GM21529 (cell line): ENCODE data around the gene DCANP1.

Experiments used
- ATAC-seq: cut with Tn5 transposase; IDR thresholded peaks from one replicate; pipeline ENCODE4 v1.9.1; 2021; ENCODE audit not compliant: unreplicated experiment

DCANP1 gene

DNA sequence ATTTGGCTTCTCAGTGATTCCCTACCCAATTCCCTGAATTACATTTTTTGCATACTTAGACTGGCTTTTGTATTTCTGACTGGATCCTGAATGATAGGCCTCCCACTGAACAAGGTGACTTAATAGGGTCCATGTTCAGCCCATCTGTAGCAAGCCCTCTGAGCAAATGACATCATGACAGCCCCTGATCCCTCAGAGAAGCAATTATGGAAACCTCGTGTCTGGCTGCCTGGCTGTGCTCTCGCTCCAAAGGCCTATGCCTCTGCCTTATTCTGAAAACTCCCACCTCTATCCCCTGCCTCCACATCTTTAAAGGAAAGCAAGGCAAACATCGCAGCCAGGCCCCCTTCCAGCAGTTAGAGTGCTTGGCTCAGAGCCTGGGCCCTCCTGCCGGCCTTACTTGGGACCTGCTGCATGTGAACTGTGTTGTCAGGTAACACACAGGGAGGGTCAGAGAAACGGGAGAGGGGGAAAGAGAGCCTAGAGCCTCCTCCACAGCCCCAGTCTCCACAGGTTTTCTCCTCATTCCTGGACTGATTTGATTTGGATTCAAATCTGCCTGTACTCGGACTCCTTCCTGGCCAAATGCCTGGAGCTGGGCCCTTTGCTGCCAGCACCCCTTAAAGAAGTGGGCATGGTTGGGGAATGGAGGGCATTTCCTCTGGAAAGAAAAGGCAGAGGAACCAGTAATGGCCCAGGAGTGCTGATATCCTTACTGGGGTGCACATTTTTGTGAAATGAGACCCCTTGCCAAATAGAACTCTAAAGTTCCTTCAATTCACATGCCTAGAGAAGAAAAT lies 3.8 kb downstream of the DCANP1 start:
- no peak for ATAC-seq

DNA sequence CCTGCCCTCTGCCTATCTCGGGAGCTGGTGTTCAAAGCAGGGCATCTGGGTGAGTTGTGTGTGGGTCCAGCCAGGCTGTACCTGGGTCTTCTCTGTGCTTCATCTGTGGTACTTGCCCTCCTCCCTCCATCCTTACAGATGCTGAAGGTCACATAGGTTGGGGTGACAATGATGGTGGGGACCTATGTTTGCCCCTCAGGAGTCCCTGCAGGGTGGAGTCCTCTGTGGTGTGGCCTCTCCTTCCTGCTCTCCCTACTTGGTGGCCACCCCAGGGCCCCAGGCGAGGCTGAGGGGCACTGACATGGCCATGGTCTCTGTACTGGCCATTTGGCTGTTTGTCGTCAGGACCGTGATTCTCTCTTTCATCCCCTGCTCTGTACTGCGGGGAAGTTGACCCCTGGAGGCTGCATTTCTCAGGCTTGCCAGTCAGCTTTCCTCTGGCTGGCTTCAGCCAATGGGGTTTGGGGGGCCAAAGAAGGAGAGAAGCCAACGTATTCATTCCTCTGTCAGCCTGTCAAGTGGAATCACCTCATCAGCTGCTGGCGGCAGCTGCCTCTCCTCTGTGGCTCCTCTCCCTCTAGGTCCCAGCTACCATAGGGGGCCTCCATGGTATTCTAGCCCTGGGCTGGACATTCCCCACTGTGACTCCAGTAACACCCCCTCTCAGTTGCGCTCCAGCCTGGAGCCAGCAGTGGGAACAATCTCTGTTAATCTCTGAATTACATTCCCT lies 4.6 kb downstream of the DCANP1 start:
- no peak for ATAC-seq

DNA sequence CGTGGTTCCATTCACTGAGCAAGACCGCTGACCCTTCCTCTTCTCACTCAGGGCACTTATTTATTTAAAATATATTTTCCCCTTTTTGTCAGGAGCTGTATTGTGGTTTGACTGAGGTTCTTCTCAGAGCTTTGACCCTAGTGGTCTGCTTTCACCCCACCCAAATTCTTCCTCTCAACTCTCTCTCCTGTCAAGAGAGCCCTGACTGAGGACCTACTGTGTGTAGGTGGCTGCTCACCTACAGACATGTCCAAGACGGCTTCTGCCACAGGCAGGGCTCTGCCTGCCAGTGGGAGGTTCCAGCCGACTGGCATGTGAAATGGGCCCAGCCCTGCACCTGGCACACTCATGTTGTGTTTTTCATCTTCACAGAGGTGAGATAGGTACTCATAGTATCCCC lies 5.2 kb downstream of the DCANP1 start:
- ATAC-seq = no peak

GRCh38 chr5:135441350-135441831 lies 5.8 kb downstream of the DCANP1 start:
- no peak for ATAC-seq

DNA sequence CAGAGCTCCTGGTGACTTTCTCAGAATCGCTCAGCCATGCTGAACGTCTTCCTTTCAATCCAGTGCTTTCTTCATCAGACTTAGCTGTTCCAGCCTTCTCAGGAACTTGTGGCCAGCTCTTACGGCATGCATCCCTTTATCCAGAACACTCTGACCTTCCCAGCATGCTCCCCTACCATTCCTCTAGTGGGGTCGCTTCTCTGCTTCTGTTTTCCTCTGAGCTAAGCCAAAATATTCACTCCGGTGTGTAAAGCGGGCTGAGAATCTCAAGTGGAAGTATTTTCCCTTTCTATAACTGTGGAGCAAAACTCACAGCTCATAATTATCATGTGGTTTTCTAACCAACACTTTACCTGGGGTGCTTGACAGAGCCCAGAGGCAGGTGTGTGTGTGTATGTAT lies 6.2 kb downstream of the DCANP1 start:
- no peak for ATAC-seq

DNA sequence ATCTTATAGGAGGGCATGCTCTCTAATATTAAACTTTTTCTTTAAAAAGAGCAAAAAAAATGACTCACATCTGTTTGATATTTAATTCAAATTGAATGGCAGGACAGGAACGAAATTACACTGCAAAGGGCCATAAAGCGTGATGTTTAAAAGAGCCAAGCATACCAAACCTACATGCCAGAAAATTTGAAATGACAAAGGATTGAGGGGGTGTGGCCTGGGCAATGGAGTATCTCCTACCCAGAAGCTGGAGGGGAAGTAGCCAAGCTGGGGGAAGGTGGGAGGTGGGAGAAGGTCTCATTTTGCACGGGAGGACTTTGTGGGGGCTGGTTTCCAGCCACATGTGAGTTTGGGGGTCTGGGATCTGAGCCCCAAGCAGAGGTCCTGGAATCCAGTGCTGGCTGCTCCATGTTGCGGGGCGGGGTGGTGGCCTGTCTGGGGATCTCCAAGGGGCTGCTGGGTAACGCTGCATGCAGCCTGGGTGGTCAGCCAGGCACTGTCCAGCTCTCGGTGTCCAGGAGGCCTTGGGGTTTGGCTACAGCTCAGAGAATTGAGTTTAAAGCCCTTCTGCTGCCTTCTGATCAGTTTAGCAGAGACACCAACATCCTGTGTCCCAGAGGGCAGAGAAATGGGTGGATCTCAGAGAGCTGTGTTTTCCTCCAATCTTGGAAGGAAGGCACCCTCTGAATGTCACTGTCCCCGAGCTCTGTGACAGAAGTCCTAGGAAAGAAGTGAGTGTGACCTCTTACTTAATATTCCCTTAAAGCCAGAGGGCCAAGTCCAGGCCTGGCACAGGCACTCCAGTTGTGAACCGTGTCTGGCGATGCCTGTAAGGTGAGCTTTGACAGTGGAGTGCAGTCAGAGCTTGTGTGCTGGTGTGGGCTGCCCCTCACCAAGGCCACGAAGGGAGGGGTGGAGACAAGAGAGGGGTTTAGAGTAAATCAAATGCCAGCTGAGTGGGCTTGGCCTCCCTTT lies 7.6 kb downstream of the DCANP1 start:
- ATAC-seq = no peak

DNA sequence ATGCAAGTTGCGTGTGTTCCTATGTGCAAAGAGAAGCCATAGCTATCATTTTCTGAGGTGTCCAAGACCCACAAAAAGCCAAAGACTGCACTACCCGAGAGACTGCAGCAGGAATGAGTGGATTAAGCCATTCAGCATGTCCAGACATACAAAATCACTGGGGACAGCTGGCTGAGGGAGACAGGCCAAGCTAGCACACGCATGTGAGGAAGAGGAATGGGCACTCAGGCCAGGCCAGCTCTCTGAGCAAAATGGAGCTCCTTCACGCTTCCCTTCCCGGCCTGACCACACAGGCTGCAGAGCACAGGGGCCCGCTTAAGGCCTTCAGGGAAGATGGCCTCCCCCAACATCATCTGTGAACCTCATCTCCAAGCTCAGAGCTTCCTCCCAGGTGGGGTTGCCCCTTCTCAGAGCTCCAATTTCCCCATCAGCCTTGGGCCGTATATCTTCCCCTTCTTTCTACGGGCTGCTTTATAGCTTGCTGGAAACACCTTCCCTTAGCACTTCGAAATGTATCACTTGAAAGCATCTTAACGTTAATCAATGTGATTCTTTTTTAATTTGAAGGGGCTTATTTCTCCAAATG lies 8.4 kb downstream of the DCANP1 start:
- ATAC-seq = no peak

GRCh38 chr5:135437796-135438560 lies 9.2 kb downstream of the DCANP1 start:
- no peak for ATAC-seq

- ATAC-seq = no peak
Observed at GRCh38 chr5:135437422-135437795, 9.7 kb downstream of the DCANP1 start.

- ATAC-seq = no peak
Observed at GRCh38 chr5:135436951-135437418, 10.2 kb downstream of the DCANP1 start.

GRCh38 chr5:135435467-135436330 lies 11.4 kb downstream of the DCANP1 start:
- no peak for ATAC-seq

DNA sequence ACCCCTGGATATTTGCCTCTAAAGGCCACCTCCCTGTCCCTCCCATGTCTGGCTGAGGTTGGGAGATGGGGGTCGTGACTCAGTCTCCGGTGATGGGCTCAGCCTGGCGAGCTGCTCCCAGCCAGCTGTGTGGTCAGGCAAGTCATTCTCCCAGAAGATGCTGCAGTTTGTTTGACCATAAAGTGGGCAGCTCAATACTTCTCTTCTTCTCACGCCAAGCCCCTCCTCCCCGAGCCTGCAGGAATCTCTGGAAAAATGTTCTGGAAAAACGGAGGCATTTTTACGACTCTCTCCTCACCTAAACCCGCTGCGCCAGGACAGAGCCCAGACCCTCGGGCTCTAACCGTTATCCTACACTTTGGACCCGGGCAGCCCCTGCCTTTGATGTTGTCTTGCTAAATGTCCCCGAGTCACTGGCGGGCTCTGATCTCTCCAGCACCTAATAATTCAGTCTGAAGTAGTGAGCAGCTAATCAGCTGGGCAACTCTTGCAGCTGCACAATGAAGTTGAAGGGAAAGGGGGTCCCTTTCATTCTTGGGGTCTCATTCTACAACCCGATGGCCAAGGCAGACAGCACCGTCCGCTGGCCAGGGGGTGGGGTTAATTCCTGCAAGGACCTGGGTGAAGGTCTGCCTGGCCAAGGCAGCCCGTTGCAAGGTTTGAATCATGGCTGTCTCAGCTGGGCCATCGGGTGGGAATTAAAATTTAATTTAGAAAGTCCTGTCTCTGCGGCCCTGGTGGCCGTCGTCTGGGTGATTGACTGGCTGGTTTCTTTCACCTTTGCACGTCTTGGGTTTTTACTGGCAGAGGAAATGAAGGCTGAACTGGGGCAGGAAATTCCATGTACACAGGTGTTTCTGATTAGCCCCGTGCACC lies 12.3 kb downstream of the DCANP1 start:
- ATAC-seq = no peak

- ATAC-seq = no peak
Observed at GRCh38 chr5:135433681-135434426, 13.3 kb downstream of the DCANP1 start.

GRCh38 chr5:135432113-135432512 lies 15.0 kb downstream of the DCANP1 start:
- ATAC-seq = no peak

- ATAC-seq = no peak
Observed at GRCh38 chr5:135430135-135430437, 17.1 kb downstream of the DCANP1 start.

GRCh38 chr5:135429301-135430134 lies 17.6 kb downstream of the DCANP1 start:
- no peak for ATAC-seq

GRCh38 chr5:135428586-135428985 lies 18.6 kb downstream of the DCANP1 start:
- ATAC-seq = no peak
